Measurements from ENCODE around the gene KIF21B. TPM values are rescaled to one million over a fixed set of nuclear protein-coding genes. Genes with fewer than 3 reads are reported as not detected.
"Not testable (repeated sequence)": the region's sequence is repeated elsewhere in the genome, so short reads cannot be mapped to it uniquely, and the experiment has no call there.

KIF21B gene
- total RNA-seq, 4 donors from 2014 or later, result 3.2 to 40.4 (median 22.7) TPM

DNA sequence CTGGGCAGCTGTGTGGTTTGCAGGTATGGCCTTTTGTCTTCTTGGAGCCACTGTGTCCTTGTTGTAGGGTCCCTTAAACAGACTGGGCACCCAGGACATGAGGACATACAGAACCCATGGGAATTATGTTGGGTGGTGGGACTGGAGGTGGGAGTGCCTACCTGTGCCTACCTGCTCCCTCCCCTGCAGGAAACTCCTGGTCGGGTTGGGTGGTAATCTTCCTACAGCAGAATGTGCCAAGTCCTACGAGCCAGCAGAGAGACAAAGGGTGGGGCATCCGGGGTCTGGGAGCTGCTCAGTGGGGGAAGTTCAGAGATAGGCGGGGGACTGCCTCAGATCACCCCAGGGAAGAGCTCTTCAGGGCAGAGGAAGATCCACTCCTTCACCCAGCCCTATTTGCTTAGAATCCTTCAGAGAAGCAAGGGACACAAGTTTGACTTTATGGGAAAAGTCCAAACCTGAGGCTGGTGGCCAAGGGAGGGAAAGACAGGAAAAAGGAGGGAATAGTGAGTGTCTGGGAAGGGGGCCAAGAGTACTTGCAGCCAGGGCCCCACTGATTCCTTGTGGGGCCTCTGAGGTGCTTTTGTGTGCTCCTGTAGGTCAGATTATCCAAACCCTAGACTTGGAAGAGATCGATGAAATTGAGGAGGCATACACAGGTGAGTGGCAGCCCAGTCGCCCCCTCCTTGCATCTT, 58.3 kb downstream of the KIF21B start:
- H3K36me3 ChIP-seq, result no peaks in the 10 kb centered on the region
- intact Hi-C loops (cut with DNase I; ENCODE audit: low total_unique reads) (no loop called here), in situ Hi-C loops (cut with MboI; ENCODE audit: low pct_ligation_motif_present in 1 of 4, low pct_unique_long_range_greater_than_20kb in 1 of 4, low sequenced_read_pairs in 3 of 4) (loop anchor here in 1 of 4 donors (5.0 kb wide), 1 partner anchor 77 kb away; no protein-coding TSS in a partner anchor)
- no peak for TF ChIP-seq POLR2A (IDR thresholded peaks at IDR 0.05)
- no peaks in the 10 kb centered on the region for H3K27me3 ChIP-seq
- no peak for DNase-seq
- no peak overlapping the region for H3K27ac ChIP-seq
- WGBS, 2 donors (ENCODE audit: low coverage in 1 of 2), result 48 to 92% methylated on average over 2 to 6 of the region's 6 CpGs
- no peak overlapping the region for H3K4me3 ChIP-seq
- no peaks in the 10 kb centered on the region for H3K9me3 ChIP-seq
- H3K4me1 ChIP-seq, result no peaks in the 10 kb centered on the region

DNA sequence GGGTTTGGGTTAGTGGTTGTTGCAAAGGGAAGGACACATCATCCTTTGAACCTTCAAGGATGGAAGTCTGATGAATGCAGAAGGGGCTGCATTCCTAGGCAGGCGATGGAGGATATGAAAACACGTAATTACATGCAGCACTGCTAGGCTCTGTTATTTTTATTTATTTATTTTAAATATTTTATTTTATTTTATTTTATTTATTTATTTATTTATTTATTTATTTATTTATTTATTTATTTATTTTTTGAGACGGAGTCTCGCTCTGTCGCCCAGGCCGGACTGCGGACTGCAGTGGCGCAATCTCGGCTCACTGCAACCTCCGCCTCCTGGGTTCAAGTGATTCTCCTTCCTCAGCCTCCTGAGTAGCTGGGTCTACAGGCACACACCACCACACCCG, 59.6 kb downstream of the KIF21B start:
- H3K4me3 ChIP-seq; H3K36me3 ChIP-seq; H3K4me1 ChIP-seq; H3K27ac ChIP-seq; in situ Hi-C loops (cut with MboI; ENCODE audit: low pct_ligation_motif_present in 1 of 4, low pct_unique_long_range_greater_than_20kb in 1 of 4, low sequenced_read_pairs in 3 of 4); H3K27me3 ChIP-seq; intact Hi-C loops (cut with DNase I; ENCODE audit: low total_unique reads); H3K9me3 ChIP-seq; DNase-seq: not testable (repeated sequence)
- WGBS, 2 donors (ENCODE audit: low coverage in 1 of 2), result 91 to 98% methylated on average over 10 to 11 of the region's 11 CpGs

DNA sequence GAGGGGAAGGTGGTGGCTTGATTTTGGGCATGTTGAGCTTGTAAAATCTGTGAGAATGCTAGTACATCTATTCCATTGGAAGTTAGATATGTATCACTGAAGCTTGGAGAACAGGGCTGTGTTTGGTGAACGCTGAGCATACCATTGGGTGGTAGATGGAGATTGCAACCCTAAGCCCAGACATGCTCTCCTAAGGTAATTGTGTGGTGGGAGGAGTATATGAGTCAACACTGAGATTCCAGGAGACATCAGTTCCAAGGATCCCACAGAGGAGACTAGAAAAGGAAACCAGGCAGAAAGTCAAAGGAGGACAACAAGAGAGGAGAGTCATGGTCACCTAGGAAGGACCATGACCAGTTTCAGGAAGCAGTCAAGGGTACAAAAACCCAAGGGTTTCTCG, 60.4 kb downstream of the KIF21B start:
- Histone ChIP-seq H3K27me3 (no peaks in the 10 kb centered on the region), H3K36me3 (no peaks in the 10 kb centered on the region), H3K4me1 (no peaks in the 10 kb centered on the region), H3K4me3 (no peak overlapping the region), H3K27ac (no peak overlapping the region), H3K9me3 (no peaks in the 10 kb centered on the region)
- intact Hi-C loops (cut with DNase I; ENCODE audit: low total_unique reads) (no loop called here), in situ Hi-C loops (cut with MboI; ENCODE audit: low pct_ligation_motif_present in 1 of 4, low pct_unique_long_range_greater_than_20kb in 1 of 4, low sequenced_read_pairs in 3 of 4) (no loop called here)
- 86 to 88% methylated on average over 1 to 2 of the region's 2 CpGs for WGBS, 2 donors (ENCODE audit: low coverage in 1 of 2)
- no peak for TF ChIP-seq POLR2A (IDR thresholded peaks at IDR 0.05)
- TF ChIP-seq, protein P1, sequence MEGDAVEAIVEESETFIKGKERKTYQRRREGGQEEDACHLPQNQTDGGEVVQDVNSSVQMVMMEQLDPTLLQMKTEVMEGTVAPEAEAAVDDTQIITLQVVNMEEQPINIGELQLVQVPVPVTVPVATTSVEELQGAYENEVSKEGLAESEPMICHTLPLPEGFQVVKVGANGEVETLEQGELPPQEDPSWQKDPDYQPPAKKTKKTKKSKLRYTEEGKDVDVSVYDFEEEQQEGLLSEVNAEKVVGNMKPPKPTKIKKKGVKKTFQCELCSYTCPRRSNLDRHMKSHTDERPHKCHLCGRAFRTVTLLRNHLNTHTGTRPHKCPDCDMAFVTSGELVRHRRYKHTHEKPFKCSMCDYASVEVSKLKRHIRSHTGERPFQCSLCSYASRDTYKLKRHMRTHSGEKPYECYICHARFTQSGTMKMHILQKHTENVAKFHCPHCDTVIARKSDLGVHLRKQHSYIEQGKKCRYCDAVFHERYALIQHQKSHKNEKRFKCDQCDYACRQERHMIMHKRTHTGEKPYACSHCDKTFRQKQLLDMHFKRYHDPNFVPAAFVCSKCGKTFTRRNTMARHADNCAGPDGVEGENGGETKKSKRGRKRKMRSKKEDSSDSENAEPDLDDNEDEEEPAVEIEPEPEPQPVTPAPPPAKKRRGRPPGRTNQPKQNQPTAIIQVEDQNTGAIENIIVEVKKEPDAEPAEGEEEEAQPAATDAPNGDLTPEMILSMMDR (IDR thresholded peaks at IDR 0.05), result no peak
- no peak for TF ChIP-seq POLR2AphosphoS5 (IDR thresholded peaks at IDR 0.05)
- no peak for TF ChIP-seq EP300 (IDR thresholded peaks at IDR 0.05; ENCODE audit: low read depth)
- DNase-seq, result no peak

DNA sequence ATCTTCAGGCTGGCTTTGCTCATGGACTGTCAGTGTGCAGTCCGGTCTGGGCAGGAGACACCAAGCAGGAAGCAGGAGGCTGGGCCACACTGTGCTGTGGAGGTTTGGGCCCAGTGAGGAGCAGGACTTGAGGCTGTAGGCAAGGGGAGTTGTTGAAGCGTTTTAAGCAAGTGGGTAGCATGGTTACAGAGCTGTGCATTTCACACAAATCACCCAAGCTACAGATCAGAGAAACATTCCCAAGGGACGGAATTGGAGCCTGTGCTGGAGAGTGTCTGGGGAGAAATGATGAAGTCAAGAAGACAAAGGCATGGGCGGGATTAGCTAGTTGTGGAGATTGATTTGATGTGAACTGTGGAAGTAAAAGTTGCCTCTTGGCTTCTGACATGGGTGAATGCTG, 60.9 kb downstream of the KIF21B start:
- Histone ChIP-seq H3K4me1 (no peaks in the 10 kb centered on the region), H3K27ac (no peak overlapping the region), H3K27me3 (no peaks in the 10 kb centered on the region), H3K4me3 (no peak overlapping the region), H3K36me3 (no peaks in the 10 kb centered on the region), H3K9me3 (no peaks in the 10 kb centered on the region)
- 91 to 93% methylated on average over 4 of the region's 4 CpGs for WGBS, 2 donors (ENCODE audit: low coverage in 1 of 2)
- no peak for DNase-seq
- TF ChIP-seq POLR2AphosphoS5 (IDR thresholded peaks at IDR 0.05) (no peak), POLR2A (IDR thresholded peaks at IDR 0.05) (no peak), EP300 (IDR thresholded peaks at IDR 0.05; ENCODE audit: low read depth) (no peak)
- TF ChIP-seq, protein P1 (IDR thresholded peaks at IDR 0.05), result no peak
- intact Hi-C loops (cut with DNase I; ENCODE audit: low total_unique reads) (no loop called here), in situ Hi-C loops (cut with MboI; ENCODE audit: low pct_ligation_motif_present in 1 of 4, low pct_unique_long_range_greater_than_20kb in 1 of 4, low sequenced_read_pairs in 3 of 4) (no loop called here)

DNA sequence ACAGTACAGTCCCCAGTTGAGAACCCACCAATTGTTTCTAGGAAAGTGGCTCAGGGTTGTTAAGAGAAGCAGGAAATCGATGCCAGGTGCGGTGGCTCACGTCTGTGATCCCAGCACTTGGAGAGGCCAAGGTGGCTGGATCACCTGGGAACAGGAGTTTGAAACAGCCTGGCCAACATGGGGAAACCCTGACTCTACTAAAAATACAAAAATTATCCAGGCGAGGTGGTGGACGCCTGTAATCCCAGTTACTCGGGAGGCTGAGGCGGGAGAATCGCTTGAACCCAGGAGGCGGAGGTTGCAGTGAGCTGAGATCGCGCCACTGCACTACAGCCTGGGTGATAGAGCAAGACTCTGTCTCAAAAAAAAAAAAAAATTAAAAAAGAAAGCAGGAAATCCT, 61.4 kb downstream of the KIF21B start:
- H3K9me3 ChIP-seq, result not testable (repeated sequence)

DNA sequence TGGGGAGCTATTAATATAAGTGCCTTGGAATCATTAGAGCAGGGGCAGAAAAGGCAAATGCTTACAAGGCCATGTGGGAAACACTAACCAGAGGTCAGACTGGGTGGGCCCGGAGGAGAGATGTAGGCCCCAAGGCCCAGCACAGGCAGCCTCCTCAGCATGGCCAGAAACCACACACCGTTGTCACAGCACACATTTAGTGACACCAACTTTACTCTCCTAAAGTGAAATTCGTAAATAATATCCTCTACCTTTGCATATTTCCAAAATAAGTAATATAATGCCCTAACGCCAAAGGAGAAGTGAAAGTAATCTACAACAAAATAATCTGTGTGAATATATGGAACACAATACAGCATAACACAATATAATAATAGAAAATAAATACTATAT, 62.6 kb downstream of the KIF21B start:
- DNase-seq, result no peak

More for the DNA sequence above, 61.4 kb downstream of the KIF21B start:
- H3K4me3 ChIP-seq; H3K4me1 ChIP-seq; intact Hi-C loops (cut with DNase I; ENCODE audit: low total_unique reads); H3K36me3 ChIP-seq; H3K27me3 ChIP-seq; DNase-seq; H3K27ac ChIP-seq; in situ Hi-C loops (cut with MboI; ENCODE audit: low pct_ligation_motif_present in 1 of 4, low pct_unique_long_range_greater_than_20kb in 1 of 4, low sequenced_read_pairs in 3 of 4): not testable (repeated sequence)
- WGBS, 2 donors (ENCODE audit: low coverage in 1 of 2), result 95 to 99% methylated on average over 8 to 11 of the region's 11 CpGs

More for the DNA sequence above, 62.6 kb downstream of the KIF21B start:
- H3K36me3 ChIP-seq, result no peaks in the 10 kb centered on the region
- no peaks in the 10 kb centered on the region for H3K27me3 ChIP-seq
- no peaks in the 10 kb centered on the region for H3K4me1 ChIP-seq
- H3K9me3 ChIP-seq, result no peaks in the 10 kb centered on the region
- TF ChIP-seq EP300 (IDR thresholded peaks at IDR 0.05; ENCODE audit: low read depth) (no peak), POLR2AphosphoS5 (IDR thresholded peaks at IDR 0.05) (no peak), POLR2A (IDR thresholded peaks at IDR 0.05) (no peak)
- TF ChIP-seq, protein P1 (IDR thresholded peaks at IDR 0.05), result no peak
- H3K27ac ChIP-seq, result no peak overlapping the region
- in situ Hi-C loops (cut with MboI; ENCODE audit: low pct_ligation_motif_present in 1 of 4, low pct_unique_long_range_greater_than_20kb in 1 of 4, low sequenced_read_pairs in 3 of 4) (no loop called here), intact Hi-C loops (cut with DNase I; ENCODE audit: low total_unique reads) (no loop called here)
- 76 to 90% methylated on average over 3 to 4 of the region's 4 CpGs for whole genome bisulfite sequencing, 2 donors (ENCODE audit: low coverage in 1 of 2)
- no peak overlapping the region for H3K4me3 ChIP-seq
